Upper lobe of left lung (tissue), 4 donors: ENCODE data around the gene TBX22.

ENCODE experiments used
- CTCF ChIP-seq, 6 experiments: fragments of 450-650 bp in 4 of 6; fragments of 200-600 bp in 2 of 6; sonication (generic) in 2 of 6; IDR thresholded peaks; one replicate each; pipeline ENCODE4 v1.5.1; 2016 to 2019; ENCODE audit warnings: antibody characterized with exemption in 6 of 6
- EP300 ChIP-seq, 4 donors: sonication (generic); formaldehyde crosslinking; IDR thresholded peaks; one replicate each; pipeline ENCODE4 v1.5.1; 2017; ENCODE audit warnings: antibody characterized with exemption in 4 of 4, control low read depth in 2 of 4
- POLR2A ChIP-seq, 4 donors: fragments of 450-650 bp; IDR thresholded peaks; one replicate each; pipeline ENCODE4 v1.5.1; 2016 to 2017; ENCODE audit warnings: antibody characterized with exemption in 4 of 4, mild to moderate bottlenecking in 2 of 4

- no peak for TF ChIP-seq CTCF (IDR thresholded peaks at IDR 0.05)
- no peak for TF ChIP-seq EP300 (IDR thresholded peaks at IDR 0.05)
- no peak for TF ChIP-seq POLR2A (IDR thresholded peaks at IDR 0.05)
Measured at GRCh38 chrX:80016182-80016581, 1.6 kb downstream of the TBX22 start.
